Spleen (tissue), 11 donors: ENCODE results near the gene FMN2. TPM values are rescaled to one million over a fixed set of nuclear protein-coding genes. Genes with fewer than 3 reads are reported as not detected.

Experiments used
- DNase-seq: peaks from one replicate; pipeline ENCODE4 v3.0.0-alpha.2; 2020
- H3K27ac ChIP-seq, 8 donors: fragments of 200-600 bp; sonication (generic) in 7 of 8; 1 replicate in 4 of 8; 2 replicates in 4 of 8; pipeline versions ENCODE4 v1.5.0 to v1.8.0; 2016 to 2021; ENCODE audit warnings: inconsistent platforms in 4 of 8, mild to moderate bottlenecking in 4 of 8, moderate library complexity in 1 of 8
- H3K27me3 ChIP-seq, 7 donors: fragments of 200-600 bp; sonication (generic) in 6 of 7; replicated peaks in 1 of 7; 1 replicate in 4 of 7; 2 replicates in 3 of 7; pipeline versions ENCODE4 v1.5.0 to v1.8.0; 2016 to 2021; ENCODE audit warnings: inconsistent platforms in 3 of 7, mild to moderate bottlenecking in 1 of 7
- H3K36me3 ChIP-seq, 6 donors: fragments of 200-600 bp; sonication (generic) in 5 of 6; 1 replicate in 4 of 6; 2 replicates in 2 of 6; pipeline versions ENCODE4 v1.5.0 to v1.8.0; 2016 to 2021; ENCODE audit warnings: inconsistent platforms in 2 of 6
- H3K4me1 ChIP-seq, 6 donors: fragments of 200-600 bp; sonication (generic) in 5 of 6; 1 replicate in 3 of 6; 2 replicates in 3 of 6; pipeline versions ENCODE4 v1.5.0 to v1.8.0; 2016 to 2021; ENCODE audit warnings: inconsistent platforms in 3 of 6
- H3K4me3 ChIP-seq, 8 donors: fragments of 200-600 bp; sonication (generic) in 7 of 8; 1 replicate in 4 of 8; 2 replicates in 4 of 8; pipeline versions ENCODE4 v1.5.0 to v1.8.0; 2016 to 2021; ENCODE audit warnings: inconsistent platforms in 4 of 8, mild to moderate bottlenecking in 4 of 8, moderate library complexity in 2 of 8
- H3K9me3 ChIP-seq, 8 donors: fragments of 200-600 bp; sonication (generic) in 7 of 8; 1 replicate in 4 of 8; 2 replicates in 4 of 8; pipeline versions ENCODE4 v1.5.0 to v1.8.0; 2016 to 2021; ENCODE audit warnings: inconsistent platforms in 4 of 8
- POLR2A ChIP-seq, 3 donors: fragments of 450-650 bp; IDR thresholded peaks; one replicate each; pipeline ENCODE4 v1.5.1; 2017; ENCODE audit warnings: antibody characterized with exemption in 3 of 3, mild to moderate bottlenecking in 1 of 3
- POLR2AphosphoS5 ChIP-seq, 3 donors: sonication (generic); formaldehyde crosslinking; IDR thresholded peaks; one replicate each; pipeline ENCODE4 v1.5.1; 2017; ENCODE audit warnings: antibody characterized with exemption in 3 of 3
- WGBS, 5 donors: extraction: QIAGEN DNeasy Blood & Tissue Kit in 3 of 5; methylation state at CpG; one replicate each; pipeline versions ENCODE4 v1.1.5 to v1.1.7; 2013 to 2018; 5-methylcytosine and 5-hydroxymethylcytosine counted together
- intact Hi-C: fragments of 100-400 bp; cut with DNase I; formaldehyde crosslinking; loops from one replicate; pipeline ENCODE4 v1.15.0; 2023; ENCODE audit warnings: low total_unique reads
- polyA plus RNA-seq, 3 donors: library from polyadenylated mRNA; stranded (reverse); fragments of 200-250 nt; gene quantifications; one replicate each; pipeline ENCODE4 v1.2.1, GENCODE V29; 2013
- total RNA-seq, 7 donors: library from RNA; depleted of rRNA in 3 of 7; stranded (reverse); fragments of >200 nt in 3 of 7; fragmentation: NEBNext Ultra II Directional in 4 of 7; extraction: Animal tissue kit (Norgen Biotek cat#: 25700) in 4 of 7; gene quantifications; one replicate each; pipeline versions ENCODE4 v1.1.0 to v1.2.1, GENCODE V29; 2016 to 2021
- TF ChIP-seq, protein P1 (sequence below), 11 experiments: fragments of 200-600 bp in 7 of 11; fragments of 450-650 bp in 4 of 11; sonication (generic) in 4 of 11; IDR thresholded peaks in 8 of 11; conservative IDR thresholded peaks in 3 of 11; 1 replicate in 7 of 11; 2 replicates in 4 of 11; pipeline versions ENCODE4 v1.4.0 to v1.8.0; 2016 to 2021; ENCODE audit warnings: antibody characterized with exemption in 11 of 11, inconsistent platforms in 4 of 11, mild to moderate bottlenecking in 1 of 11
- donor health status: healthy with polysubstance abuse.
- donor health status: DM: no; HTN: no; CAD: no; lungs with moderate emphysema.
- donor health status: DM: no; HTN: no; CAD: no.
- donor health status: Bipolar disorder and iron deficiency.
- donor health status: healthy.
- donor health status: DM: no; HTN: no; CAD: no.
- donor health status: DM: yes; HTN: yes; CAD: no.

Gene FMN2
- total and polyA plus RNA-seq, 10 donors, result 0.04 to 0.24 (median 0.12) TPM; not detected in 6

DNA sequence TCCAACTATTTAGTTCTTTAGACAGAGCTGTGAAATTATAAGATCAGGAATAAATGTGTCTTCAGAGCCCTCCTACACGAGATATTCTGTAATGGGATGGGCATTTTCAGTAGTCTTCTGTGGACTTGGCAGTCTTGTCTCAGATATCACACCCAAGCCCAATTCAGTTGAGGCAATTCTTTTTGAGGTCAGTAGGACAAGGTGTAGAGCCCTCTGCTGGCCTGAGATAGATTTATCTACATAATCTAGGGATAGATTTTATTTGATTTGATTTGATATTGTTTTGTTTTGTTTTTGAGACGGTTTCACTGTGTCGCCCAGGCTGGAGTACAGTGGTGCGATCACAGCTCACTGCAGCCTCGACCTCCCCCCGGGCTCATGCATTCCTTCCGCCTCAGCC lies 77.5 kb downstream of the FMN2 start:
- H3K27me3 ChIP-seq, result no peaks in the 10 kb centered on the region
- H3K4me3 ChIP-seq, result no peak overlapping the region
- no peak for DNase-seq
- peaks cover 0 to 24% (median 18%) of the 10 kb centered on the region in 8 donors for H3K9me3 ChIP-seq
- H3K36me3 ChIP-seq, result no peaks in the 10 kb centered on the region
- H3K4me1 ChIP-seq, result no peaks in the 10 kb centered on the region
- WGBS, 5 donors, result 71 to 83% (median 75%) methylated on average over 7 of the region's 7 CpGs
- no peak overlapping the region for H3K27ac ChIP-seq
- intact Hi-C loops, result no loop called here
- TF ChIP-seq, protein P1, sequence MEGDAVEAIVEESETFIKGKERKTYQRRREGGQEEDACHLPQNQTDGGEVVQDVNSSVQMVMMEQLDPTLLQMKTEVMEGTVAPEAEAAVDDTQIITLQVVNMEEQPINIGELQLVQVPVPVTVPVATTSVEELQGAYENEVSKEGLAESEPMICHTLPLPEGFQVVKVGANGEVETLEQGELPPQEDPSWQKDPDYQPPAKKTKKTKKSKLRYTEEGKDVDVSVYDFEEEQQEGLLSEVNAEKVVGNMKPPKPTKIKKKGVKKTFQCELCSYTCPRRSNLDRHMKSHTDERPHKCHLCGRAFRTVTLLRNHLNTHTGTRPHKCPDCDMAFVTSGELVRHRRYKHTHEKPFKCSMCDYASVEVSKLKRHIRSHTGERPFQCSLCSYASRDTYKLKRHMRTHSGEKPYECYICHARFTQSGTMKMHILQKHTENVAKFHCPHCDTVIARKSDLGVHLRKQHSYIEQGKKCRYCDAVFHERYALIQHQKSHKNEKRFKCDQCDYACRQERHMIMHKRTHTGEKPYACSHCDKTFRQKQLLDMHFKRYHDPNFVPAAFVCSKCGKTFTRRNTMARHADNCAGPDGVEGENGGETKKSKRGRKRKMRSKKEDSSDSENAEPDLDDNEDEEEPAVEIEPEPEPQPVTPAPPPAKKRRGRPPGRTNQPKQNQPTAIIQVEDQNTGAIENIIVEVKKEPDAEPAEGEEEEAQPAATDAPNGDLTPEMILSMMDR (IDR thresholded peaks at IDR 0.05 in 8 of 11, conservative IDR thresholded peaks at IDR 0.05 in 3 of 11), result no peak
- no peak for TF ChIP-seq POLR2A (IDR thresholded peaks at IDR 0.05)
- no peak for TF ChIP-seq POLR2AphosphoS5 (IDR thresholded peaks at IDR 0.05)

DNA sequence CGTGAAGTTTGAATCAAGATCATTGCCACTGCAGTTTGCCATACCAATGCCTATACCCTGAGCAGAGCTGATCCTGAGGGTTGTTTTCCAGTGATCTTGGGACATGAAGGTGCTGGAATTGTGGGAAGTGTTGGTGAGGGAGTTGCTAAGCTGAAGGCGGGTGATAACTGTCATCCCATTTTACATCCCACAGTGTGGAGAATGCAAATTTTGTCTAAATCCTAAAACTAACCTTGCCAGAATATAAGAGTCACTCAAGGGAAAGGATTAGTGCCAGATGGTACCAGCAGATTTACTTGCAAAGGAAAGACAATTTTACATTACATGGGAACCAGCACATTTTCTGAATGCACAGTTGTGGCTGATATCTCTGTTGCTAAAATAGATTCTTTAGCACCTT lies 78.6 kb downstream of the FMN2 start:
- no peak for DNase-seq
- Histone ChIP-seq H3K4me1 (no peaks in the 10 kb centered on the region), H3K9me3 (peaks cover 0 to 13% (median 7%) of the 10 kb centered on the region in 8 donors), H3K27ac (no peak overlapping the region), H3K36me3 (no peaks in the 10 kb centered on the region), H3K27me3 (no peaks in the 10 kb centered on the region), H3K4me3 (no peak overlapping the region)
- 66 to 94% (median 78%) methylated on average over 2 of the region's 2 CpGs for WGBS, 5 donors
- TF ChIP-seq POLR2A (IDR thresholded peaks at IDR 0.05), result no peak
- TF ChIP-seq, protein P1 (IDR thresholded peaks at IDR 0.05 in 8 of 11, conservative IDR thresholded peaks at IDR 0.05 in 3 of 11), result no peak
- TF ChIP-seq POLR2AphosphoS5 (IDR thresholded peaks at IDR 0.05), result no peak
- intact Hi-C loops, result no loop called here

DNA sequence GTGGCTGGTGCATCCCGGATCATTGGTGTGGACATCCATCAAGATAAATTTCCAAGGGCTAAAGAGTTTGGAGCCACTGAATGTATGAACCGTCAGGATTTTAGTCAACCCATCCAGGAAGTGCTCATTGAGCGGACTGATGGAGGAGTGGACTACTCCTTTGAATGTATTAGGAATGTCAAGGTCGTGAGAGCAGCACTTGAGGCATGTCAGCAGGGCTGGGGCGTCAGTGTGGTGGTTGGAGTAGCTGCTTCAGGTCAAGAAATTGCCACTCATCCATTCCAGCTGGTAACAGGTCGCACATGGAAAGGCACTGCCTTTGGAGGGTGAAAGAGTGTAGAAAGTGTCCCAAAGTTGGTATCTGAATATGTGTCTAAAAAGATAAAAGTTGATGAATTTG lies 79.1 kb downstream of the FMN2 start:
- 60 to 90% (median 66%) methylated on average over 5 to 6 of the region's 6 CpGs for WGBS, 5 donors
- no peak for DNase-seq

DNA sequence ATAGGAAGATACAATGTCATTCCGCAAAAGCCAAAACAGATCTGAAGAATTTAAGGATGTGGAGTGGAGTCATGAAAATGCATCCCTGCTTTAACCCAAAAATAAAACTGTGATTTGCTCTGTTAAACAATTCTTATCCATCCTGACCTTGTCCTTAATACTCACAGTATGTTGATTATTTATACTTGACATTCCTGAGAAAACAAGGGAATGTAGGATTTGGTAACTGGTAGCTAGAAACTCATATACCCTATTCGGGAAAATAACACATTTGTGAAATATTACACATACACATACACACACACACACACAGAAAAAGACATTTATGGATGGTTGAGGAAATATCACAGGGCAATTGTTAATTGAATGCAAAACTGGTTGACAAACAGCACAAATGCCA lies 80.2 kb downstream of the FMN2 start:
- WGBS, 5 donors, result 83 to 98% (median 88%) methylated on average over 2 of the region's 2 CpGs
- TF ChIP-seq POLR2AphosphoS5 (IDR thresholded peaks at IDR 0.05) (no peak), POLR2A (IDR thresholded peaks at IDR 0.05) (no peak)
- TF ChIP-seq, protein P1 (IDR thresholded peaks at IDR 0.05 in 8 of 11, conservative IDR thresholded peaks at IDR 0.05 in 3 of 11), result no peak
- no peaks in the 10 kb centered on the region for H3K4me1 ChIP-seq
- no peaks in the 10 kb centered on the region for H3K9me3 ChIP-seq
- no peak overlapping the region for H3K27ac ChIP-seq
- no peaks in the 10 kb centered on the region for H3K36me3 ChIP-seq
- no peak for DNase-seq
- intact Hi-C loops, result no loop called here
- no peak overlapping the region for H3K4me3 ChIP-seq
- H3K27me3 ChIP-seq, result no peaks in the 10 kb centered on the region

More for the DNA sequence above, 79.1 kb downstream of the FMN2 start:
- H3K9me3 ChIP-seq, result peaks cover 0 to 8% (median 2%) of the 10 kb centered on the region in 8 donors
- no peaks in the 10 kb centered on the region for H3K36me3 ChIP-seq
- H3K27ac ChIP-seq, result no peak overlapping the region
- no peaks in the 10 kb centered on the region for H3K27me3 ChIP-seq
- intact Hi-C loops, result no loop called here
- TF ChIP-seq, protein P1 (IDR thresholded peaks at IDR 0.05 in 8 of 11, conservative IDR thresholded peaks at IDR 0.05 in 3 of 11), result no peak
- no peak for TF ChIP-seq POLR2A (IDR thresholded peaks at IDR 0.05)
- no peak for TF ChIP-seq POLR2AphosphoS5 (IDR thresholded peaks at IDR 0.05)
- no peaks in the 10 kb centered on the region for H3K4me1 ChIP-seq
- H3K4me3 ChIP-seq, result no peak overlapping the region
